Prostate gland (tissue), 2 donors: ENCODE data around the gene KCP.

ENCODE experiments used
- CTCF ChIP-seq, 4 experiments: fragments of 200-600 bp in 2 of 4; fragments of 450-650 bp in 2 of 4; sonication (generic) in 2 of 4; IDR thresholded peaks; 1 replicate in 3 of 4; 2 replicates in 1 of 4; pipeline ENCODE4 v1.5.1; 2016 to 2019; ENCODE audit warnings: antibody characterized with exemption in 4 of 4, mild to moderate bottlenecking in 2 of 4, moderate library complexity in 2 of 4
- POLR2A ChIP-seq: fragments of 450-650 bp; IDR thresholded peaks from one replicate; pipeline ENCODE4 v1.6.1; 2016; ENCODE audit warnings: antibody characterized with exemption, mild to moderate bottlenecking
- POLR2AphosphoS5 ChIP-seq: sonication (generic); formaldehyde crosslinking; IDR thresholded peaks from one replicate; pipeline ENCODE4 v1.6.1; 2017; ENCODE audit warnings: antibody characterized with exemption

- TF ChIP-seq CTCF (IDR thresholded peaks at IDR 0.05) (no peak), POLR2A (no peak), POLR2AphosphoS5 (no peak)
These were observed 6.7 kb downstream of the KCP start for GRCh38 chr7:128903621-128904361.
